ENCODE results near the gene NUP153. TPM values are rescaled to one million over a fixed set of nuclear protein-coding genes. Genes with fewer than 3 reads are reported as not detected.

NUP153 gene
- total and polyA plus RNA-seq, 2 donors (not counting 1 experiment from before 2014, with no cell fraction given), result 17.9 to 70.5 TPM

- Histone ChIP-seq H3K4me2 (replicated peaks; ENCODE audit: low read depth, low read length, poor library complexity, severe bottlenecking) (peak overlapping the region; percentile 91), H3K9me3 (ENCODE audit: control extremely low read depth in 1 of 3, control insufficient read depth in 2 of 3, insufficient read depth in 1 of 3, low read length in 2 of 3) (peaks cover 0 to 3% (median 0%) of the 10 kb centered on the region in 3 donors), H3K4me1 (ENCODE audit: control insufficient read depth in 2 of 2, insufficient read depth in 2 of 2, low read length in 2 of 2) (peaks cover 45 to 53% of the 10 kb centered on the region in 2 donors), H2AFZ (ENCODE audit: insufficient read depth, low read depth, low read length, poor library complexity, severe bottlenecking) (peak overlapping the region; percentile 59), H3K27ac (ENCODE audit: low read length in 2 of 2) (peak overlapping the region; percentile 99), H4K20me1 (ENCODE audit: control insufficient read depth, insufficient read depth, low read length, poor library complexity, severe bottlenecking) (peaks cover 31% of the 10 kb centered on the region), H3K27me3 (replicated peaks in 1 of 4; ENCODE audit: control extremely low read depth in 1 of 4, control insufficient read depth in 3 of 4, insufficient read depth in 4 of 4, low read length in 3 of 4) (no peaks in the 10 kb centered on the region), H3K9ac (ENCODE audit: low read length) (peak overlapping the region; percentile 96), H3K36me3 (replicated peaks in 1 of 2; ENCODE audit: control extremely low read depth in 1 of 2, control insufficient read depth in 1 of 2, extremely low read depth in 1 of 2, insufficient read depth in 2 of 2, low read length in 1 of 2) (no peaks in the 10 kb centered on the region), H3K79me2 (ENCODE audit: control insufficient read depth, insufficient read depth, low read length) (peaks cover 57% of the 10 kb centered on the region), H3K4me3 (ENCODE audit: control extremely low read depth in 1 of 5, extremely low read depth in 1 of 5, insufficient read depth in 1 of 5, low read depth in 2 of 5, low read length in 4 of 5) (peak overlapping the region; percentile 71 to 98 (median 94))
- CTCF ChIA-PET, result interaction anchor here (1.0 to 2.4 kb wide), 3 partner anchors 17 to 105 kb away, joined by 3 to 7 read pairs (median 6); no protein-coding TSS in a partner anchor
- intact Hi-C loops (cut with micrococcal nuclease), result loop anchor here (1.0 to 2.0 kb wide), 5 partner anchors 17 to 557 kb away; partner anchors contain the start of genes FAM8A1 and KIF13A
- TF ChIP-seq CTCF (IDR thresholded peaks at IDR 0.05), result no peak
- TF ChIP-seq EZH2 (IDR thresholded peaks at IDR 0.05; ENCODE audit: borderline replicate concordance, insufficient read depth, low read depth, low read length, poor library complexity, severe bottlenecking), result no peak
- H3K4me1 Mint-ChIP-seq, result peaks cover 35% of the 10 kb centered on the region
- no peaks in the 10 kb centered on the region for H3K27me3 Mint-ChIP-seq
- ATAC-seq (ENCODE audit: low read depth) (peak; percentile 61), DNase-seq (peak; percentile 93)
- H3K27ac Mint-ChIP-seq, result peak overlapping the region; percentile 100
- H3K9me3 Mint-ChIP-seq (ENCODE audit: insufficient read depth), result no peaks in the 10 kb centered on the region
- POLR2A ChIA-PET, result interaction anchor here (1.0 to 2.4 kb wide), 3 partner anchors 105 to 1268 kb away, joined by 3 to 10 read pairs (median 3); partner anchors contain the start of gene FAM8A1
- under 1% methylated on average over 58 of the region's 58 CpGs for WGBS (ENCODE audit: insufficient coverage)
- peak overlapping the region; percentile 96 for H3K4me3 Mint-ChIP-seq
Measured at GRCh38 chr6:17705778-17706579, 746 bp downstream of the NUP153 start.

GRCh38 chr6:17705428-17705777 lies 1.3 kb downstream of the NUP153 start:
- CTCF ChIA-PET, result interaction anchor here (2.4 kb wide), 1 partner anchor 99 kb away, joined by 7 read pairs; no protein-coding TSS in a partner anchor
- H4K20me1 ChIP-seq (ENCODE audit: control insufficient read depth, insufficient read depth, low read length, poor library complexity, severe bottlenecking), result peaks cover 37% of the 10 kb centered on the region
- WGBS (ENCODE audit: insufficient coverage), result 0% methylated on average over 4 of the region's 10 CpGs

More at GRCh38 chr6:17705428-17705777, 1.3 kb downstream of the NUP153 start:
- intact Hi-C loops (cut with micrococcal nuclease), result no loop called here
- Mint-ChIP-seq H3K27me3 (no peaks in the 10 kb centered on the region), H3K27ac (peak overlapping the region; percentile 100), H3K4me3 (peak overlapping the region; percentile 96), H3K9me3 (ENCODE audit: insufficient read depth) (no peaks in the 10 kb centered on the region), H3K4me1 (peaks cover 40% of the 10 kb centered on the region)
- DNase-seq, result no peak
- peak overlapping the region; percentile 96 for H3K9ac ChIP-seq (ENCODE audit: low read length)
- peak overlapping the region; percentile 71 to 98 (median 94) for H3K4me3 ChIP-seq (ENCODE audit: control extremely low read depth in 1 of 5, extremely low read depth in 1 of 5, insufficient read depth in 1 of 5, low read depth in 2 of 5, low read length in 4 of 5)
- H2AFZ ChIP-seq (ENCODE audit: insufficient read depth, low read depth, low read length, poor library complexity, severe bottlenecking), result peak overlapping the region; percentile 59
- no peaks in the 10 kb centered on the region for H3K36me3 ChIP-seq (replicated peaks in 1 of 2; ENCODE audit: control extremely low read depth in 1 of 2, control insufficient read depth in 1 of 2, extremely low read depth in 1 of 2, insufficient read depth in 2 of 2, low read length in 1 of 2)
- POLR2A ChIA-PET, result interaction anchor here (1.0 to 2.4 kb wide), 3 partner anchors 105 to 1267 kb away, joined by 3 to 10 read pairs (median 3); partner anchors contain the start of gene FAM8A1
- peaks cover 0 to 3% (median 0%) of the 10 kb centered on the region in 3 donors for H3K9me3 ChIP-seq (ENCODE audit: control extremely low read depth in 1 of 3, control insufficient read depth in 2 of 3, insufficient read depth in 1 of 3, low read length in 2 of 3)
- peaks cover 63% of the 10 kb centered on the region for H3K79me2 ChIP-seq (ENCODE audit: control insufficient read depth, insufficient read depth, low read length)
- H3K27me3 ChIP-seq (replicated peaks in 1 of 4; ENCODE audit: control extremely low read depth in 1 of 4, control insufficient read depth in 3 of 4, insufficient read depth in 4 of 4, low read length in 3 of 4), result no peaks in the 10 kb centered on the region
- H3K4me1 ChIP-seq (ENCODE audit: control insufficient read depth in 2 of 2, insufficient read depth in 2 of 2, low read length in 2 of 2), result peaks cover 51 to 59% of the 10 kb centered on the region in 2 donors
- H3K27ac ChIP-seq (ENCODE audit: low read length in 2 of 2), result peak overlapping the region; percentile 99
- peak overlapping the region; percentile 91 for H3K4me2 ChIP-seq (replicated peaks; ENCODE audit: low read depth, low read length, poor library complexity, severe bottlenecking)
- ATAC-seq (ENCODE audit: low read depth), result no peak
- TF ChIP-seq EZH2 (IDR thresholded peaks at IDR 0.05; ENCODE audit: borderline replicate concordance, insufficient read depth, low read depth, low read length, poor library complexity, severe bottlenecking), result no peak
- TF ChIP-seq CTCF (IDR thresholded peaks at IDR 0.05), result no peak
